Endothelial cell of umbilical vein (primary cell): ENCODE data around the gene NPNT. TPM values are rescaled to one million over a fixed set of nuclear protein-coding genes. Genes with fewer than 3 reads are reported as not detected.

Experiments
- BruUV-seq: library from RNA; stranded (reverse); fragments of 400-500 nt; replicated peaks from 2 replicates; lab custom pipeline; 2021; lab: Mats Ljungman, UMichigan
- CTCF ChIA-PET: fragments of 300-600, 350-600 bp; sonication (Branson Sonifier 250); formaldehyde crosslinking; loops from one replicate; lab custom pipeline; 2021; ENCODE audit warnings: antibody characterized with exemption, inconsistent platforms; lab: Charles Lee
- POLR2A ChIA-PET: fragments of 300-600, 350-600 bp; sonication (Branson Sonifier 250); formaldehyde crosslinking; loops from one replicate; lab custom pipeline; 2021; ENCODE audit warnings: antibody characterized with exemption, inconsistent platforms; lab: Charles Lee
- DNase-seq: peaks from one replicate; pipeline ENCODE4 v3.0.0-alpha.2; 2011; ENCODE audit warnings: low read depth, low spot score
- FAIRE-seq: peaks from 2 replicates; lab custom pipeline; 2011; peaks lifted over from hg19 to GRCh38; lab: Jason Lieb, UNC
- H2AFZ ChIP-seq: 2 replicates; pipeline ENCODE4 v1.6.0; 2012; ENCODE audit warnings: low read depth, low read length, control low read depth, inconsistent platforms
- H3K27ac ChIP-seq: 2 replicates; pipeline ENCODE4 v1.5.1; 2011; ENCODE audit warnings: low read depth, mild to moderate bottlenecking, control low read depth, low read length, moderate library complexity; ENCODE audit not compliant: insufficient read depth
- H3K27me3 ChIP-seq, 2 experiments: 2 replicates each; pipeline versions ENCODE4 v1.6.0 to v1.6.1; 2011; ENCODE audit warnings: low read length in 2 of 2, mixed read lengths in 1 of 2; ENCODE audit not compliant: control insufficient read depth in 2 of 2, insufficient read depth in 2 of 2
- H3K36me3 ChIP-seq, 2 experiments: 2 replicates in 1 of 2; 3 replicates in 1 of 2; pipeline ENCODE4 v1.5.1; 2011; ENCODE audit warnings: low read length in 2 of 2, mild to moderate bottlenecking in 1 of 2, moderate library complexity in 1 of 2; ENCODE audit not compliant: control insufficient read depth in 2 of 2, insufficient read depth in 2 of 2; ENCODE audit errors: extremely low read depth in 1 of 2
- H3K4me1 ChIP-seq: 3 replicates; pipeline ENCODE4 v1.5.1; 2011; ENCODE audit warnings: mild to moderate bottlenecking, low read length; ENCODE audit not compliant: control insufficient read depth, insufficient read depth; ENCODE audit errors: extremely low read depth
- H3K4me2 ChIP-seq: 2 replicates; pipeline ENCODE4 v1.6.1; 2011; ENCODE audit warnings: low read length, control low read depth, mixed read lengths; ENCODE audit not compliant: insufficient read depth
- H3K4me3 ChIP-seq, 3 experiments: fragments of 200-600 bp in 1 of 3; sonication (generic), shearing (Covaris generic) in 1 of 3; replicated peaks in 1 of 3; 2 replicates each; pipeline ENCODE4 v1.5.1; 2011 to 2016; ENCODE audit warnings: control low read depth in 3 of 3, low read length in 3 of 3, mild to moderate bottlenecking in 2 of 3, inconsistent platforms in 1 of 3, low read depth in 1 of 3, moderate library complexity in 1 of 3; ENCODE audit not compliant: insufficient read depth in 1 of 3
- H3K79me2 ChIP-seq: 2 replicates; pipeline ENCODE4 v1.6.0; 2012; ENCODE audit warnings: low read length, inconsistent platforms; ENCODE audit not compliant: control insufficient read depth, insufficient read depth
- H3K9ac ChIP-seq: replicated peaks from 2 replicates; pipeline ENCODE3; 2011; ENCODE audit warnings: low read length, control low read depth; ENCODE audit not compliant: insufficient read depth; ENCODE audit errors: extremely low read depth
- H3K9me1 ChIP-seq: replicated peaks from 3 replicates; pipeline ENCODE4 v1.6.0; 2011; ENCODE audit warnings: mild to moderate bottlenecking, low read length; ENCODE audit not compliant: control insufficient read depth, insufficient read depth; ENCODE audit errors: extremely low read depth
- H3K9me3 ChIP-seq: replicated peaks from 2 replicates; pipeline ENCODE4 v1.5.1; 2012; ENCODE audit warnings: low read length, inconsistent platforms; ENCODE audit not compliant: control insufficient read depth, insufficient read depth
- H4K20me1 ChIP-seq: replicated peaks from 2 replicates; pipeline ENCODE3; 2011; ENCODE audit warnings: mild to moderate bottlenecking, low read length; ENCODE audit not compliant: control insufficient read depth, insufficient read depth; ENCODE audit errors: extremely low read depth
- EZH2 ChIP-seq: IDR thresholded peaks from 2 replicates; pipeline ENCODE4 v1.6.1; 2012; ENCODE audit warnings: borderline replicate concordance, low read depth, mild to moderate bottlenecking, moderate library complexity, low read length, inconsistent platforms; ENCODE audit not compliant: severe bottlenecking
- GATA2 ChIP-seq: IDR thresholded peaks from 2 replicates; pipeline ENCODE4 v1.7.0; 2011; ENCODE audit warnings: low read depth, mild to moderate bottlenecking, moderate library complexity, mixed read lengths, low read length; ENCODE audit not compliant: insufficient read length, insufficient read depth
- JUN ChIP-seq: IDR thresholded peaks from 2 replicates; pipeline ENCODE4 v1.6.1; 2011; ENCODE audit warnings: borderline replicate concordance, low read depth; ENCODE audit not compliant: insufficient read length, insufficient read depth
- MYC ChIP-seq: IDR thresholded peaks from one replicate; pipeline ENCODE4 v1.6.1; 2011; ENCODE audit warnings: mild to moderate bottlenecking, low read depth, low read length
- POLR2A ChIP-seq: IDR thresholded peaks from 2 replicates; pipeline ENCODE4 v1.6.1; 2012; ENCODE audit warnings: low read depth, mild to moderate bottlenecking, control low read depth, low read length
- POLR2AphosphoS5 ChIP-seq: IDR thresholded peaks from 2 replicates; pipeline ENCODE4 v1.6.1; 2012; ENCODE audit warnings: low read depth, mild to moderate bottlenecking, control low read depth, low read length, moderate library complexity; ENCODE audit not compliant: insufficient read depth
- dilution Hi-C: fragments of 300-500 bp; cut with MboI; formaldehyde crosslinking; loops from one replicate; pipeline ENCODE4 v1.15.0; 2019; ENCODE audit warnings: low sequenced_read_pairs; ENCODE audit not compliant: extremely low pct_ligation_motif_present
- intact Hi-C: fragments of 100-400 bp; cut with micrococcal nuclease; formaldehyde crosslinking; loops from one replicate; pipeline ENCODE4 v1.10.0; 2022
- polyA plus RNA-seq, 4 experiments: library from polyadenylated mRNA; depleted of rRNA in 3 of 4; stranded (reverse) in 3 of 4; unstranded in 1 of 4; fragments of >200 nt; gene quantifications; 2 replicates each; pipeline versions ENCODE4 v1.2.1 to v1.2.3, GENCODE V29; 2011 to 2012; ENCODE audit warnings: missing spikeins in 1 of 4
- total RNA-seq: library from RNA; stranded (reverse); gene quantifications from 2 replicates; pipeline ENCODE4 v1.2.3, GENCODE V29; 2021
- TF ChIP-seq, protein P1 (sequence below), 2 donors: IDR thresholded peaks; 1 replicate in 1 of 2; 2 replicates in 1 of 2; pipeline ENCODE4 v1.5.1; 2011; ENCODE audit warnings: low read length in 2 of 2, mild to moderate bottlenecking in 2 of 2, moderate library complexity in 2 of 2, control low read depth in 1 of 2, inconsistent platforms in 1 of 2, low read depth in 1 of 2; ENCODE audit not compliant: insufficient read depth in 1 of 2; ENCODE audit errors: extremely low read depth in 1 of 2

NPNT gene
- total and polyA plus RNA-seq, 2 donors (not counting 3 experiments of a cell fraction or from before 2014, with no cell fraction given), result not detected

- no peaks in the 10 kb centered on the region for H3K9me1 ChIP-seq
- ChIA-PET POLR2A (interaction anchor here (0.6 kb wide), 1 partner anchor 909 kb away, joined by 3 read pairs; no protein-coding TSS in a partner anchor), CTCF (no interaction called here)
- no peaks in the 10 kb centered on the region for H3K36me3 ChIP-seq
- H3K4me1 ChIP-seq, result no peaks in the 10 kb centered on the region
- no peak overlapping the region for H3K4me3 ChIP-seq
- H3K27me3 ChIP-seq, result peaks cover 0 to 1% of the 10 kb centered on the region in 2 experiments
- BruUV-seq, result no TSS peak
- no peaks in the 10 kb centered on the region for H4K20me1 ChIP-seq
- intact Hi-C loops (no loop called here), dilution Hi-C loops (no loop called here)
- TF ChIP-seq, protein P1, sequence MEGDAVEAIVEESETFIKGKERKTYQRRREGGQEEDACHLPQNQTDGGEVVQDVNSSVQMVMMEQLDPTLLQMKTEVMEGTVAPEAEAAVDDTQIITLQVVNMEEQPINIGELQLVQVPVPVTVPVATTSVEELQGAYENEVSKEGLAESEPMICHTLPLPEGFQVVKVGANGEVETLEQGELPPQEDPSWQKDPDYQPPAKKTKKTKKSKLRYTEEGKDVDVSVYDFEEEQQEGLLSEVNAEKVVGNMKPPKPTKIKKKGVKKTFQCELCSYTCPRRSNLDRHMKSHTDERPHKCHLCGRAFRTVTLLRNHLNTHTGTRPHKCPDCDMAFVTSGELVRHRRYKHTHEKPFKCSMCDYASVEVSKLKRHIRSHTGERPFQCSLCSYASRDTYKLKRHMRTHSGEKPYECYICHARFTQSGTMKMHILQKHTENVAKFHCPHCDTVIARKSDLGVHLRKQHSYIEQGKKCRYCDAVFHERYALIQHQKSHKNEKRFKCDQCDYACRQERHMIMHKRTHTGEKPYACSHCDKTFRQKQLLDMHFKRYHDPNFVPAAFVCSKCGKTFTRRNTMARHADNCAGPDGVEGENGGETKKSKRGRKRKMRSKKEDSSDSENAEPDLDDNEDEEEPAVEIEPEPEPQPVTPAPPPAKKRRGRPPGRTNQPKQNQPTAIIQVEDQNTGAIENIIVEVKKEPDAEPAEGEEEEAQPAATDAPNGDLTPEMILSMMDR (IDR thresholded peaks at IDR 0.05; ENCODE audit: extremely low read depth in 1 of 2, insufficient read depth in 1 of 2, low read depth in 1 of 2, low read length in 2 of 2), result no peak
- TF ChIP-seq POLR2AphosphoS5 (no peak), JUN (no peak), EZH2 (no peak), MYC (no peak), POLR2A (no peak), GATA2 (no peak)
- no peaks in the 10 kb centered on the region for H3K9me3 ChIP-seq
- H2AFZ ChIP-seq, result no peak overlapping the region
- no peak overlapping the region for H3K9ac ChIP-seq
- DNase-seq (no peak), FAIRE-seq (no peak)
- H3K79me2 ChIP-seq, result no peaks in the 10 kb centered on the region
- H3K27ac ChIP-seq, result no peak overlapping the region
- no peak overlapping the region for H3K4me2 ChIP-seq
Measured at GRCh38 chr4:105943234-105943633, 48.0 kb downstream of the NPNT start.
